ENCODE data around the gene STAG3. TPM values are rescaled to one million over a fixed set of nuclear protein-coding genes. Genes with fewer than 3 reads are reported as not detected.

The STAG3 gene
- total RNA-seq, 1 experiment from 2014 or later: 3.1 TPM

GRCh38 chr7:100185726-100186125, 8.0 kb downstream of the STAG3 start:
- H2BK20ac ChIP-seq (ENCODE audit: low read depth, low read length, poor library complexity, severe bottlenecking): no peak overlapping the region
- H3K27me3 ChIP-seq (ENCODE audit: insufficient read depth, low read length): no peaks in the 10 kb centered on the region
- H3K36me3 Mint-ChIP-seq (ENCODE audit: insufficient read depth in 1 of 3, low read depth in 3 of 3): no peaks in the 10 kb centered on the region
- no peak overlapping the region for H4K5ac ChIP-seq (ENCODE audit: insufficient read length, low read depth, low read length)
- H3K4me1 Mint-ChIP-seq: peaks cover 17 to 19% of the 10 kb centered on the region in 2 experiments
- H4K20me1 ChIP-seq (ENCODE audit: control insufficient read depth, insufficient read depth, insufficient read length): no peaks in the 10 kb centered on the region
- no peak overlapping the region for H2AK5ac ChIP-seq (ENCODE audit: insufficient read length, low read length)
- TF ChIP-seq CTCF (conservative IDR thresholded peaks at IDR 0.05): no peak
- H3K79me1 ChIP-seq (ENCODE audit: insufficient read depth, low read depth, low read length, poor library complexity, severe bottlenecking): no peaks in the 10 kb centered on the region
- H3K4me2 ChIP-seq (ENCODE audit: insufficient read depth, insufficient read length, low read length): no peak overlapping the region
- no peak overlapping the region for H3K27ac Mint-ChIP-seq
- no peak overlapping the region for H3K4ac ChIP-seq (ENCODE audit: low read depth, low read length)
- H3K56ac ChIP-seq (ENCODE audit: insufficient read length, low read depth, low read length): no peak overlapping the region
- H3K9me3 Mint-ChIP-seq: no peaks in the 10 kb centered on the region
- no peak overlapping the region for H2BK120ac ChIP-seq (ENCODE audit: low read depth, low read length, poor library complexity, severe bottlenecking)
- H3K27me3 Mint-ChIP-seq (ENCODE audit: low read depth): peaks cover 16% of the 10 kb centered on the region
- H3K4me1 ChIP-seq (ENCODE audit: insufficient read depth, low read length): no peaks in the 10 kb centered on the region
- no peak overlapping the region for H3K23ac ChIP-seq (ENCODE audit: insufficient read length, low read depth, low read length)
- H3K9me3 ChIP-seq (ENCODE audit: control insufficient read depth, low read depth, low read length): no peaks in the 10 kb centered on the region
- DNase-seq: no peak
- H4K91ac ChIP-seq (ENCODE audit: insufficient read length, low read depth, low read length): no peak overlapping the region
- no peak overlapping the region for H3K27ac ChIP-seq (ENCODE audit: insufficient read length, low read depth, low read length)
- no peak overlapping the region for H3K14ac ChIP-seq (ENCODE audit: insufficient read depth, low read length)
- H4K8ac ChIP-seq (replicated peaks; ENCODE audit: insufficient read length, low read depth, low read length): no peak overlapping the region
- H3K18ac ChIP-seq (ENCODE audit: insufficient read length, low read depth, low read length): no peak overlapping the region
- H3T11ph ChIP-seq (ENCODE audit: low read length): no peak overlapping the region
- no peak overlapping the region for H2BK12ac ChIP-seq (ENCODE audit: insufficient read length, low read depth, low read length)
- H2BK5ac ChIP-seq (ENCODE audit: insufficient read length, low read length): no peak overlapping the region
- H2BK15ac ChIP-seq (ENCODE audit: low read depth, low read length): no peak overlapping the region
- H2AFZ ChIP-seq (ENCODE audit: low read length): no peak overlapping the region
- H3K23me2 ChIP-seq (ENCODE audit: insufficient read length, low read depth, low read length, poor library complexity, severe bottlenecking): no peaks in the 10 kb centered on the region
- H3K9ac ChIP-seq (ENCODE audit: extremely low read depth, insufficient read length, low read length): no peak overlapping the region
- no peak overlapping the region for H3K4me3 Mint-ChIP-seq
- no peaks in the 10 kb centered on the region for H3K79me2 ChIP-seq (ENCODE audit: insufficient read depth, low read length)
- WGBS (ENCODE audit: extremely low coverage, insufficient read length, low lambda C conversion rate): no CpG with 5 or more reads among the region's 2 CpGs

Data from H9 (cell line).